ENCODE data around the gene RC3H2. TPM values are rescaled to one million over a fixed set of nuclear protein-coding genes. Genes with fewer than 3 reads are reported as not detected.

The RC3H2 gene
- total RNA-seq, 1 donor from 2014 or later, result 66.8 TPM

GRCh38 chr9:122904466-122904822, 715 bp downstream of the RC3H2 start:
- Mint-ChIP-seq H3K4me3 (ENCODE audit: unreplicated experiment) (peak overlapping the region; percentile 94), H3K4me1 (ENCODE audit: unreplicated experiment) (peaks cover 2% of the 10 kb centered on the region), H3K27ac (ENCODE audit: unreplicated experiment) (peak overlapping the region; percentile 91), H3K27me3 (ENCODE audit: unreplicated experiment) (peaks cover 7% of the 10 kb centered on the region), H3K36me3 (ENCODE audit: low read depth, unreplicated experiment) (no peaks in the 10 kb centered on the region), H3K9me3 (ENCODE audit: unreplicated experiment) (no peaks in the 10 kb centered on the region)
- no peak for TF ChIP-seq CTCF (IDR thresholded peaks at IDR 0.05; ENCODE audit: unreplicated experiment)
- peak; percentile 58 for DNase-seq (ENCODE audit: low spot score)

- TF ChIP-seq CTCF (IDR thresholded peaks at IDR 0.05; ENCODE audit: unreplicated experiment), result no peak
- Mint-ChIP-seq H3K36me3 (ENCODE audit: low read depth, unreplicated experiment) (no peaks in the 10 kb centered on the region), H3K4me1 (ENCODE audit: unreplicated experiment) (peaks cover 2% of the 10 kb centered on the region), H3K9me3 (ENCODE audit: unreplicated experiment) (no peaks in the 10 kb centered on the region), H3K27ac (ENCODE audit: unreplicated experiment) (no peak overlapping the region), H3K4me3 (ENCODE audit: unreplicated experiment) (no peak overlapping the region), H3K27me3 (ENCODE audit: unreplicated experiment) (peaks cover 7% of the 10 kb centered on the region)
- no peak for DNase-seq (ENCODE audit: low spot score)
These were observed 4.4 kb downstream of the RC3H2 start for GRCh38 chr9:122900791-122901190.

GRCh38 chr9:122897969-122898368, 7.2 kb downstream of the RC3H2 start:
- H3K36me3 Mint-ChIP-seq (ENCODE audit: low read depth, unreplicated experiment), result peaks cover 10% of the 10 kb centered on the region
- H3K4me1 Mint-ChIP-seq (ENCODE audit: unreplicated experiment), result no peaks in the 10 kb centered on the region
- no peak for DNase-seq (ENCODE audit: low spot score)
- H3K4me3 Mint-ChIP-seq (ENCODE audit: unreplicated experiment), result no peak overlapping the region
- no peak for TF ChIP-seq CTCF (IDR thresholded peaks at IDR 0.05; ENCODE audit: unreplicated experiment)
- no peaks in the 10 kb centered on the region for H3K27me3 Mint-ChIP-seq (ENCODE audit: unreplicated experiment)
- H3K9me3 Mint-ChIP-seq (ENCODE audit: unreplicated experiment), result no peaks in the 10 kb centered on the region
- no peak overlapping the region for H3K27ac Mint-ChIP-seq (ENCODE audit: unreplicated experiment)

- Mint-ChIP-seq H3K4me1 (ENCODE audit: unreplicated experiment) (no peaks in the 10 kb centered on the region), H3K36me3 (ENCODE audit: low read depth, unreplicated experiment) (peaks cover 27% of the 10 kb centered on the region), H3K4me3 (ENCODE audit: unreplicated experiment) (no peak overlapping the region), H3K9me3 (ENCODE audit: unreplicated experiment) (no peaks in the 10 kb centered on the region), H3K27me3 (ENCODE audit: unreplicated experiment) (no peaks in the 10 kb centered on the region), H3K27ac (ENCODE audit: unreplicated experiment) (no peak overlapping the region)
- DNase-seq (ENCODE audit: low spot score), result no peak
- no peak for TF ChIP-seq CTCF (IDR thresholded peaks at IDR 0.05; ENCODE audit: unreplicated experiment)
These were observed 16.7 kb downstream of the RC3H2 start for GRCh38 chr9:122888480-122888879.

- H3K4me3 Mint-ChIP-seq (ENCODE audit: unreplicated experiment), result no peak overlapping the region
- no peak for TF ChIP-seq CTCF (IDR thresholded peaks at IDR 0.05; ENCODE audit: unreplicated experiment)
- peak overlapping the region; percentile 22 for H3K27ac Mint-ChIP-seq (ENCODE audit: unreplicated experiment)
- H3K9me3 Mint-ChIP-seq (ENCODE audit: unreplicated experiment), result no peaks in the 10 kb centered on the region
- H3K27me3 Mint-ChIP-seq (ENCODE audit: unreplicated experiment), result no peaks in the 10 kb centered on the region
- peaks cover 28% of the 10 kb centered on the region for H3K36me3 Mint-ChIP-seq (ENCODE audit: low read depth, unreplicated experiment)
- no peak for DNase-seq (ENCODE audit: low spot score)
- H3K4me1 Mint-ChIP-seq (ENCODE audit: unreplicated experiment), result no peaks in the 10 kb centered on the region
These were observed 22.0 kb downstream of the RC3H2 start for GRCh38 chr9:122883125-122883524.
